H1 (cell line): ENCODE measurements around the gene SMAD7. TPM values are rescaled to one million over a fixed set of nuclear protein-coding genes. Genes with fewer than 3 reads are reported as not detected.

ENCODE experiments used
- CTCF ChIA-PET: fragments of 300-600 bp; sonication (Branson Sonifier 250); formaldehyde crosslinking; loops from one replicate; lab custom pipeline; 2021; ENCODE audit not compliant: partially characterized antibody; lab: Charles Lee
- POLR2A ChIA-PET: fragments of 300-600 bp; sonication (Branson Sonifier 250); formaldehyde crosslinking; loops from one replicate; lab custom pipeline; 2021; ENCODE audit warnings: inconsistent platforms; ENCODE audit not compliant: partially characterized antibody; lab: Charles Lee
- DNase-seq, 2 experiments: peaks; one replicate each; pipeline versions ENCODE4 v3.0.0 to v3.0.0-alpha.2; 2010 to 2022; ENCODE audit warnings: low spot score in 2 of 2, low read depth in 1 of 2, mixed read lengths in 1 of 2
- FAIRE-seq: peaks from 2 replicates; lab custom pipeline; 2011; peaks lifted over from hg19 to GRCh38; lab: Jason Lieb, UNC
- H2AFZ ChIP-seq: 2 replicates; pipeline ENCODE4 v1.8.1; 2012; ENCODE audit warnings: low read length, inconsistent platforms
- H2AK5ac ChIP-seq: 2 replicates; pipeline ENCODE4 v1.6.1; 2013; ENCODE audit warnings: low read depth, low read length
- H2BK120ac ChIP-seq: replicated peaks from 2 replicates; pipeline ENCODE3; 2013; ENCODE audit warnings: low read depth, low read length, inconsistent platforms
- H2BK12ac ChIP-seq: 2 replicates; pipeline ENCODE4 v1.6.1; 2013; ENCODE audit warnings: low read depth, low read length
- H2BK15ac ChIP-seq: 2 replicates; pipeline ENCODE4 v1.6.1; 2013; ENCODE audit warnings: low read length
- H2BK20ac ChIP-seq: 2 replicates; pipeline ENCODE4 v1.6.1; 2013; ENCODE audit warnings: low read length
- H2BK5ac ChIP-seq: 2 replicates; pipeline ENCODE4 v1.6.1; 2013; ENCODE audit warnings: low read depth, low read length
- H3K14ac ChIP-seq: 2 replicates; pipeline ENCODE4 v1.6.1; 2013; ENCODE audit warnings: inconsistent platforms; ENCODE audit not compliant: insufficient read length
- H3K18ac ChIP-seq: 2 replicates; pipeline ENCODE4 v1.6.1; 2013; ENCODE audit warnings: low read length; ENCODE audit errors: extremely low read depth
- H3K23ac ChIP-seq: 2 replicates; pipeline ENCODE4 v1.6.1; 2013; ENCODE audit warnings: inconsistent platforms; ENCODE audit not compliant: insufficient read length
- H3K23me2 ChIP-seq: 2 replicates; pipeline ENCODE4 v1.6.1; 2013; ENCODE audit warnings: low read depth, low read length
- H3K27ac ChIP-seq: 2 replicates; pipeline ENCODE4 v1.6.1; 2011; ENCODE audit warnings: low read depth, low read length, inconsistent platforms
- H3K27me3 ChIP-seq, 4 experiments: replicated peaks in 1 of 4; 1 replicate in 1 of 4; 2 replicates in 3 of 4; pipeline versions ENCODE4 v1.6.1 to v1.8.1; 2011 to 2013; ENCODE audit warnings: low read length in 3 of 4, mild to moderate bottlenecking in 3 of 4, inconsistent platforms in 2 of 4, mixed read lengths in 2 of 4, moderate library complexity in 1 of 4; ENCODE audit not compliant: control insufficient read depth in 3 of 4, insufficient read depth in 3 of 4; ENCODE audit errors: extremely low read depth in 1 of 4
- H3K36me3 ChIP-seq, 4 experiments: 2 replicates each; pipeline versions ENCODE4 v1.6.1 to v1.8.1; 2011 to 2013; ENCODE audit warnings: mild to moderate bottlenecking in 4 of 4, low read length in 3 of 4, moderate library complexity in 2 of 4, control low read depth in 1 of 4, inconsistent platforms in 1 of 4; ENCODE audit not compliant: insufficient read depth in 4 of 4, control insufficient read depth in 2 of 4
- H3K4ac ChIP-seq: replicated peaks from 2 replicates; pipeline ENCODE3; 2013; ENCODE audit warnings: low read length, low read depth, mixed read lengths, inconsistent platforms; ENCODE audit not compliant: insufficient read length
- H3K4me1 ChIP-seq, 4 experiments: replicated peaks in 1 of 4; 1 replicate in 1 of 4; 2 replicates in 3 of 4; pipeline versions ENCODE4 v1.6.1 to v1.8.1; 2011 to 2013; ENCODE audit warnings: low read length in 3 of 4, inconsistent platforms in 2 of 4, mixed read lengths in 1 of 4; ENCODE audit not compliant: insufficient read depth in 4 of 4, control insufficient read depth in 3 of 4
- H3K4me2 ChIP-seq, 2 experiments: 2 replicates each; pipeline versions ENCODE4 v1.6.1 to v1.8.1; 2011 to 2013; ENCODE audit warnings: low read depth in 2 of 2, low read length in 2 of 2, control low read depth in 1 of 2, inconsistent platforms in 1 of 2, mild to moderate bottlenecking in 1 of 2; ENCODE audit not compliant: insufficient read depth in 1 of 2
- H3K4me3 ChIP-seq, 4 experiments: fragments of 200-600, 300-600 bp in 1 of 4; sonication (generic), shearing (Covaris generic), sonication (Bioruptor Twin) in 1 of 4; 2 replicates each; pipeline versions ENCODE4 v1.5.1 to v1.8.1; 2011 to 2016; ENCODE audit warnings: low read length in 4 of 4, low read depth in 3 of 4, control low read depth in 2 of 4, inconsistent platforms in 2 of 4, mild to moderate bottlenecking in 2 of 4, mixed read lengths in 1 of 4, moderate library complexity in 1 of 4; ENCODE audit not compliant: insufficient read depth in 2 of 4; ENCODE audit errors: extremely low read depth in 1 of 4
- H3K56ac ChIP-seq: replicated peaks from 2 replicates; pipeline ENCODE3; 2013; ENCODE audit warnings: low read depth, mild to moderate bottlenecking, mixed read lengths, low read length, inconsistent platforms; ENCODE audit not compliant: insufficient read length
- H3K79me1 ChIP-seq: 2 replicates; pipeline ENCODE4 v1.6.1; 2013; ENCODE audit warnings: low read depth, low read length, control low read depth
- H3K79me2 ChIP-seq, 2 experiments: 2 replicates each; pipeline versions ENCODE4 v1.6.1 to v1.8.1; 2012 to 2013; ENCODE audit warnings: low read length in 2 of 2, mild to moderate bottlenecking in 2 of 2, inconsistent platforms in 1 of 2; ENCODE audit not compliant: insufficient read depth in 2 of 2, control insufficient read depth in 1 of 2
- H3K9ac ChIP-seq, 4 experiments: replicated peaks in 1 of 4; 1 replicate in 1 of 4; 2 replicates in 3 of 4; pipeline versions ENCODE4 v1.6.1 to v1.8.1; 2011 to 2013; ENCODE audit warnings: low read depth in 3 of 4, low read length in 3 of 4, control low read depth in 2 of 4, mild to moderate bottlenecking in 2 of 4, moderate library complexity in 2 of 4, inconsistent platforms in 1 of 4; ENCODE audit errors: extremely low read depth in 1 of 4
- H3K9me3 ChIP-seq, 2 experiments: 2 replicates each; pipeline versions ENCODE4 v1.6.1 to v1.8.1; 2012 to 2013; ENCODE audit warnings: mild to moderate bottlenecking in 2 of 2, moderate library complexity in 2 of 2, control low read depth in 1 of 2, inconsistent platforms in 1 of 2, low read depth in 1 of 2, low read length in 1 of 2, mixed read lengths in 1 of 2; ENCODE audit not compliant: insufficient read depth in 2 of 2
- H4K20me1 ChIP-seq, 2 experiments: replicated peaks in 1 of 2; 2 replicates each; pipeline versions ENCODE3 to v1.8.1; 2011 to 2013; ENCODE audit warnings: inconsistent platforms in 2 of 2, low read length in 2 of 2, mild to moderate bottlenecking in 1 of 2; ENCODE audit not compliant: insufficient read depth in 2 of 2, control insufficient read depth in 1 of 2
- H4K5ac ChIP-seq: 2 replicates; pipeline ENCODE4 v1.6.1; 2013; ENCODE audit warnings: low read length, low read depth, mixed read lengths, inconsistent platforms; ENCODE audit not compliant: insufficient read length
- H4K8ac ChIP-seq: 2 replicates; pipeline ENCODE4 v1.8.0; 2013; ENCODE audit warnings: mild to moderate bottlenecking, moderate library complexity, low read length, inconsistent platforms; ENCODE audit not compliant: insufficient read depth; ENCODE audit errors: extremely low read depth
- H4K91ac ChIP-seq: replicated peaks from 2 replicates; pipeline ENCODE3; 2013; ENCODE audit warnings: low read length, mixed read lengths, inconsistent platforms; ENCODE audit not compliant: insufficient read length
- HDAC2 ChIP-seq, 2 experiments: fragments of 300-600 bp in 1 of 2; sonication (generic) in 1 of 2; IDR thresholded peaks; 2 replicates each; pipeline ENCODE4 v1.6.1; 2011 to 2012; ENCODE audit warnings: low read depth in 2 of 2, low read length in 2 of 2, mild to moderate bottlenecking in 2 of 2, moderate library complexity in 2 of 2, borderline replicate concordance in 1 of 2, inconsistent platforms in 1 of 2
- RXRA ChIP-seq: IDR thresholded peaks from 2 replicates; pipeline ENCODE4 v1.6.1; 2011; ENCODE audit warnings: low read depth, mild to moderate bottlenecking, low read length, moderate library complexity; ENCODE audit not compliant: insufficient read depth
- SUZ12 ChIP-seq: fragments of 200-600 bp; sonication (generic); IDR thresholded peaks from 2 replicates; pipeline ENCODE4 v1.6.1; 2012; ENCODE audit warnings: mild to moderate bottlenecking, inconsistent platforms, low read length, moderate library complexity, mixed read lengths
- TBP ChIP-seq: IDR thresholded peaks from 2 replicates; pipeline ENCODE4 v1.6.1; 2011; ENCODE audit warnings: low read depth, low read length, improper control_type of control experiment
- ZNF274 ChIP-seq: IDR thresholded peaks from 2 replicates; pipeline ENCODE4 v1.7.0; 2012; ENCODE audit warnings: low read length, borderline replicate concordance; ENCODE audit errors: extremely low read depth
- WGBS, 2 experiments: shearing (Covaris generic) in 1 of 2; methylation state at CpG; one replicate each; pipeline versions ENCODE4 v1.1.6 to v1.1.7; 2013 to 2015; ENCODE audit warnings: low lambda C conversion rate in 2 of 2, mixed read lengths in 2 of 2, inconsistent platforms in 1 of 2, low coverage in 1 of 2, missing lambda C conversion rate in 1 of 2; ENCODE audit not compliant: insufficient replicate concordance in 2 of 2, insufficient coverage in 1 of 2, insufficient read length in 1 of 2; ENCODE audit errors: extremely low coverage in 1 of 2, missing lambda C conversion rate in 1 of 2; 5-methylcytosine and 5-hydroxymethylcytosine counted together
- polyA plus RNA-seq, 7 experiments: library from polyadenylated mRNA; depleted of rRNA in 3 of 7; stranded (reverse) in 5 of 7; unstranded in 2 of 7; fragments of >200 nt in 5 of 7; fragments of 200-250 nt in 2 of 7; gene quantifications; 1 replicate in 5 of 7; 2 replicates in 1 of 7; 4 replicates in 1 of 7; pipeline versions ENCODE4 v1.2.1 to v1.2.3, GENCODE V29; 2011 to 2013; ENCODE audit warnings: missing spikeins in 2 of 7, mixed read lengths in 2 of 7
- total RNA-seq: library from RNA; stranded (reverse); fragmentation: NEBNext Ultra II Directional; extraction: Animal tissue kit (Norgen Biotek cat#: 25700); gene quantifications from 2 replicates; pipeline ENCODE4 v1.2.1, GENCODE V29; 2021

The SMAD7 gene
- total and polyA plus RNA-seq, 2 of the 8 experiments (the other 6 are each of a cell fraction or from before 2014, with no cell fraction given) = 6.5 to 15.5 TPM

DNA sequence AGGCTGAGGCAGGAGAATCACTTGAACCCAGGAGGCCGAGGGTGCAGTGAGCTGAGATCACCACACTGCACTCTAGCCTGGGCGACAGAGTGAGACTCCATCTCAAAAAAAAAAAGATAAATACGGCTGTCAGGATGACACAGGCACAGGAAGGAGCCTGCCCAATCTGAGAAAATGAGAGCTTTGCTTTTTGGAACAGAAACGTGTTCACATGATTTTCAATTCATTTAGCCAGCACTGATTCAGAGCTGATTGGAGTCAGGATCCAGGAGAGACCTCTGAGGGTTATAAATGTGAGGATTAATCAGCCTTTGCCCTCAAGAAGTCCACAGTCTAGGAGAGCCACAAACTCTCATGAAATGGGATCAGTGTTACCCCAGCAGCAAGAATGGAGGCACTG is 6.9 kb upstream of the SMAD7 start:
- DNase-seq = no peak
- H3K36me3 ChIP-seq = no peaks in the 10 kb centered on the region
- no peak overlapping the region for H3K14ac ChIP-seq
- H2BK5ac ChIP-seq = peak overlapping the region; percentile 86; the same call in 1 of the 2 replicates
- no peak overlapping the region for H4K5ac ChIP-seq
- peak overlapping the region; percentile 10; the same call in 1 of the 2 replicates for H2AK5ac ChIP-seq
- no peak overlapping the region for H2BK15ac ChIP-seq
- H3K79me2 ChIP-seq = no peaks in the 10 kb centered on the region
- no peaks in the 10 kb centered on the region for H3K9me3 ChIP-seq
- H3K23me2 ChIP-seq = peaks cover 2% of the 10 kb centered on the region; the same call in 1 of the 2 replicates
- H4K20me1 ChIP-seq = no peaks in the 10 kb centered on the region
- 0 out of 2 replicates have a peak overlapping the region, but pooled peaks have one; percentile 36 for H3K18ac ChIP-seq
- no peak overlapping the region for H3K56ac ChIP-seq
- TF ChIP-seq TBP = no peak
- TF ChIP-seq ZNF274 = no peak
- TF ChIP-seq RXRA = no peak
- no peak for TF ChIP-seq HDAC2 (IDR thresholded peaks at IDR 0.05; ENCODE audit: borderline replicate concordance in 1 of 2, low read depth in 2 of 2, low read length in 2 of 2)
- TF ChIP-seq SUZ12 = no peak
- TF ChIP-seq, all 59 proteins: peak for 0
- Histone ChIP-seq H3K9ac (no peak overlapping the region), H3K79me1 (no peaks in the 10 kb centered on the region), H3K27ac (no peak overlapping the region), H3K4me1 (peaks cover 11 to 24% (median 20%) of the 10 kb centered on the region in 4 experiments), H4K91ac (peak overlapping the region; percentile 61), H2BK20ac (peak overlapping the region; percentile 73; the same call in 1 of the 2 replicates), H3K4me2 (no peak overlapping the region), H2BK12ac (no peak overlapping the region), H3K4me3 (no peak overlapping the region), H3K27me3 (peaks cover 0 to 10% (median 3%) of the 10 kb centered on the region in 4 experiments; a peak in 1 of 7 replicates), H2BK120ac (peak overlapping the region; percentile 16), H4K8ac (no peak overlapping the region), H3K4ac (peak overlapping the region; percentile 12), H2AFZ (no peak overlapping the region), H3K23ac (no peak overlapping the region)
- ChIA-PET POLR2A (interaction anchor here (1.5 kb wide), 1 partner anchor 16 kb away, joined by 6 read pairs; no protein-coding TSS in a partner anchor), CTCF (interaction anchor here (0.7 to 1.4 kb wide), 4 partner anchors 12 to 988 kb away, joined by 3 to 4 read pairs (median 3); no protein-coding TSS in a partner anchor)
- WGBS, 2 experiments = 75% methylated on average over 4 of the region's 4 CpGs; no CpG with 5 or more reads in 1 of the 2 experiments
- no peak for FAIRE-seq
